ENCODE results near the gene STON2. TPM values are rescaled to one million over a fixed set of nuclear protein-coding genes. Genes with fewer than 3 reads are reported as not detected.

The STON2 gene
- total and polyA plus RNA-seq, 8 donors: 0.76 to 4.6 (median 1.8) TPM

GRCh38 chr14:81286574-81287370 is 113.4 kb downstream of the STON2 start:
- DNase-seq (no peak), ATAC-seq (no peak), FAIRE-seq (no peak)
- no peak overlapping the region for H3K4me3 ChIP-seq
- 75 to 80% methylated on average over 8 of the region's 8 CpGs for WGBS, 2 donors
- TF ChIP-seq CTCF (IDR thresholded peaks at IDR 0.05): no peak
- H3K36me3 ChIP-seq: no peaks in the 10 kb centered on the region
- H3K27me3 ChIP-seq: no peaks in the 10 kb centered on the region
- intact Hi-C loops (cut with DNase I): no loop called here
- H3K9me3 ChIP-seq: no peaks in the 10 kb centered on the region
- H3K4me1 ChIP-seq: no peaks in the 10 kb centered on the region
- no peak overlapping the region for H3K27ac ChIP-seq

- H3K9me3 ChIP-seq: no peaks in the 10 kb centered on the region
- no peaks in the 10 kb centered on the region for H3K27me3 ChIP-seq
- TF ChIP-seq CTCF (IDR thresholded peaks at IDR 0.05): no peak
- H3K27ac ChIP-seq: no peak overlapping the region
- no peaks in the 10 kb centered on the region for H3K4me1 ChIP-seq
- DNase-seq: no peak
- no peak for ATAC-seq
- intact Hi-C loops (cut with DNase I): no loop called here
- H3K4me3 ChIP-seq: no peak overlapping the region
- H3K36me3 ChIP-seq: no peaks in the 10 kb centered on the region
- no peak for FAIRE-seq
- 84 to 97% methylated on average over 2 of the region's 2 CpGs for WGBS, 2 donors
Measured at GRCh38 chr14:81285245-81285644, 114.9 kb downstream of the STON2 start.

GRCh38 chr14:81281332-81281731 is 118.8 kb downstream of the STON2 start:
- no peak for ATAC-seq
- no peak for FAIRE-seq
- H3K4me3 ChIP-seq: no peak overlapping the region
- no peaks in the 10 kb centered on the region for H3K4me1 ChIP-seq
- 90 to 93% methylated on average over 1 of the region's 1 CpG for WGBS, 2 donors
- no peak for DNase-seq
- H3K27ac ChIP-seq: no peak overlapping the region
- intact Hi-C loops (cut with DNase I): no loop called here
- no peaks in the 10 kb centered on the region for H3K9me3 ChIP-seq
- no peaks in the 10 kb centered on the region for H3K27me3 ChIP-seq
- TF ChIP-seq CTCF (IDR thresholded peaks at IDR 0.05): no peak
- no peaks in the 10 kb centered on the region for H3K36me3 ChIP-seq

- intact Hi-C loops (cut with DNase I): no loop called here
Measured at GRCh38 chr14:81280136-81280791, 119.9 kb downstream of the STON2 start.

More at GRCh38 chr14:81280136-81280791, 119.9 kb downstream of the STON2 start:
- no peak overlapping the region for H3K27ac ChIP-seq
- H3K4me3 ChIP-seq: no peak overlapping the region
- no peaks in the 10 kb centered on the region for H3K27me3 ChIP-seq
- no peak for DNase-seq
- 91 to 97% methylated on average over 9 of the region's 9 CpGs for WGBS, 2 donors
- no peak for FAIRE-seq
- no peak for ATAC-seq
- H3K36me3 ChIP-seq: no peaks in the 10 kb centered on the region
- no peak for TF ChIP-seq CTCF (IDR thresholded peaks at IDR 0.05)
- H3K9me3 ChIP-seq: no peaks in the 10 kb centered on the region
- no peaks in the 10 kb centered on the region for H3K4me1 ChIP-seq
